H9 (cell line): ENCODE data around the gene DRICH1. TPM values are rescaled to one million over a fixed set of nuclear protein-coding genes. Genes with fewer than 3 reads are reported as not detected.
A peak's percentile ranks its signal among the peaks of the same experiment; 100 is the strongest.

Source experiments
- DNase-seq: peaks from one replicate; pipeline ENCODE4 v3.0.0-alpha.2; 2017
- H2AFZ ChIP-seq: one replicate; pipeline ENCODE4 v1.6.1; 2013; ENCODE audit warnings: mild to moderate bottlenecking, low read length, control low read depth, moderate library complexity
- H2AK5ac ChIP-seq: 2 replicates; pipeline ENCODE4 v1.6.1; 2013; ENCODE audit warnings: low read length, control low read depth, mixed read lengths; ENCODE audit not compliant: insufficient read length
- H2BK120ac ChIP-seq: one replicate; pipeline ENCODE4 v1.6.1; 2013; ENCODE audit warnings: low read depth, mild to moderate bottlenecking, low read length, control low read depth, inconsistent platforms; ENCODE audit not compliant: poor library complexity, severe bottlenecking
- H2BK12ac ChIP-seq: 2 replicates; pipeline ENCODE4 v1.6.1; 2013; ENCODE audit warnings: low read length, control low read depth, mixed read lengths, low read depth; ENCODE audit not compliant: insufficient read length
- H2BK15ac ChIP-seq: 2 replicates; pipeline ENCODE4 v1.6.1; 2013; ENCODE audit warnings: low read depth, low read length, control low read depth
- H2BK20ac ChIP-seq: one replicate; pipeline ENCODE4 v1.6.1; 2013; ENCODE audit warnings: low read depth, mild to moderate bottlenecking, low read length, control low read depth, inconsistent platforms; ENCODE audit not compliant: poor library complexity, severe bottlenecking
- H2BK5ac ChIP-seq: 2 replicates; pipeline ENCODE4 v1.6.1; 2013; ENCODE audit warnings: low read length, control low read depth, mixed read lengths; ENCODE audit not compliant: insufficient read length
- H3K14ac ChIP-seq: 2 replicates; pipeline ENCODE4 v1.6.1; 2013; ENCODE audit warnings: low read length, control low read depth; ENCODE audit not compliant: insufficient read depth
- H3K18ac ChIP-seq: 2 replicates; pipeline ENCODE4 v1.6.1; 2013; ENCODE audit warnings: low read depth, mild to moderate bottlenecking, mixed read lengths, low read length, control low read depth; ENCODE audit not compliant: insufficient read length
- H3K23ac ChIP-seq: 2 replicates; pipeline ENCODE4 v1.6.1; 2013; ENCODE audit warnings: low read length, control low read depth, mixed read lengths, low read depth; ENCODE audit not compliant: insufficient read length
- H3K23me2 ChIP-seq: 2 replicates; pipeline ENCODE4 v1.6.1; 2013; ENCODE audit warnings: low read depth, mild to moderate bottlenecking, mixed read lengths, low read length, control low read depth; ENCODE audit not compliant: insufficient read length, poor library complexity, severe bottlenecking
- H3K27ac ChIP-seq: 2 replicates; pipeline ENCODE4 v1.5.1; 2013; ENCODE audit warnings: low read length, control low read depth, mixed read lengths, low read depth; ENCODE audit not compliant: insufficient read length
- H3K27me3 ChIP-seq: 2 replicates; pipeline ENCODE4 v1.6.1; 2013; ENCODE audit warnings: low read length, control low read depth, inconsistent platforms; ENCODE audit not compliant: insufficient read depth
- H3K4ac ChIP-seq: 2 replicates; pipeline ENCODE4 v1.6.1; 2013; ENCODE audit warnings: low read depth, mild to moderate bottlenecking, control low read depth, inconsistent platforms, low read length, moderate library complexity
- H3K4me1 ChIP-seq: 2 replicates; pipeline ENCODE4 v1.6.1; 2013; ENCODE audit warnings: low read length, control low read depth, inconsistent platforms; ENCODE audit not compliant: insufficient read depth
- H3K4me2 ChIP-seq: 2 replicates; pipeline ENCODE4 v1.6.1; 2013; ENCODE audit warnings: low read length, control low read depth, mixed read lengths; ENCODE audit not compliant: insufficient read length, insufficient read depth
- H3K56ac ChIP-seq: 2 replicates; pipeline ENCODE4 v1.6.1; 2013; ENCODE audit warnings: low read depth, mild to moderate bottlenecking, mixed read lengths, low read length, control low read depth; ENCODE audit not compliant: insufficient read length
- H3K79me1 ChIP-seq: 2 replicates; pipeline ENCODE4 v1.6.1; 2013; ENCODE audit warnings: low read depth, mild to moderate bottlenecking, moderate library complexity, low read length, control low read depth, inconsistent platforms; ENCODE audit not compliant: insufficient read depth, poor library complexity, severe bottlenecking
- H3K79me2 ChIP-seq: 2 replicates; pipeline ENCODE4 v1.6.1; 2013; ENCODE audit warnings: low read length, control low read depth, inconsistent platforms; ENCODE audit not compliant: insufficient read depth
- H3K9ac ChIP-seq: 2 replicates; pipeline ENCODE4 v1.6.1; 2013; ENCODE audit warnings: low read length, control low read depth, mixed read lengths; ENCODE audit not compliant: insufficient read length; ENCODE audit errors: extremely low read depth
- H3K9me3 ChIP-seq: one replicate; pipeline ENCODE4 v1.6.1; 2013; ENCODE audit warnings: low read depth, low read length, inconsistent platforms; ENCODE audit not compliant: control insufficient read depth
- H3T11ph ChIP-seq: one replicate; pipeline ENCODE4 v1.6.1; 2013; ENCODE audit warnings: mild to moderate bottlenecking, low read length, control low read depth, inconsistent platforms
- H4K20me1 ChIP-seq: one replicate; pipeline ENCODE4 v1.6.1; 2013; ENCODE audit not compliant: control insufficient read depth, insufficient read length, insufficient read depth
- H4K5ac ChIP-seq: 2 replicates; pipeline ENCODE4 v1.6.1; 2013; ENCODE audit warnings: low read depth, mild to moderate bottlenecking, mixed read lengths, low read length, control low read depth; ENCODE audit not compliant: insufficient read length
- H4K8ac ChIP-seq: replicated peaks from 2 replicates; pipeline ENCODE4 v1.6.1; 2013; ENCODE audit warnings: low read length, control low read depth, mixed read lengths, low read depth; ENCODE audit not compliant: insufficient read length
- H4K91ac ChIP-seq: 2 replicates; pipeline ENCODE4 v1.6.1; 2013; ENCODE audit warnings: low read depth, mild to moderate bottlenecking, moderate library complexity, mixed read lengths, low read length, control low read depth; ENCODE audit not compliant: insufficient read length
- H3K27ac Mint-ChIP-seq, 3 experiments: 2 replicates in 2 of 3; 3 replicates in 1 of 3; pipeline ENCODE4 v1.8.0; 2020 to 2021; ENCODE audit warnings: mixed read lengths in 3 of 3, mild to moderate bottlenecking in 1 of 3, moderate library complexity in 1 of 3
- H3K27me3 Mint-ChIP-seq: 2 replicates; pipeline ENCODE4 v1.8.0; 2021; ENCODE audit warnings: low read depth, mild to moderate bottlenecking, moderate library complexity, mixed read lengths
- H3K36me3 Mint-ChIP-seq, 3 experiments: 2 replicates in 2 of 3; 3 replicates in 1 of 3; pipeline ENCODE4 v1.8.0; 2020 to 2021; ENCODE audit warnings: low read depth in 3 of 3, mixed read lengths in 3 of 3; ENCODE audit not compliant: insufficient read depth in 1 of 3
- H3K4me1 Mint-ChIP-seq, 2 experiments: 2 replicates each; pipeline ENCODE4 v1.8.0; 2020; ENCODE audit warnings: mixed read lengths in 2 of 2
- H3K4me3 Mint-ChIP-seq, 2 experiments: 2 replicates in 1 of 2; 3 replicates in 1 of 2; pipeline ENCODE4 v1.8.0; 2020 to 2021; ENCODE audit warnings: mild to moderate bottlenecking in 2 of 2, mixed read lengths in 2 of 2, moderate library complexity in 1 of 2
- H3K9me3 Mint-ChIP-seq, 2 experiments: 2 replicates in 1 of 2; 3 replicates in 1 of 2; pipeline ENCODE4 v1.8.0; 2020; ENCODE audit warnings: mild to moderate bottlenecking in 2 of 2, mixed read lengths in 2 of 2, moderate library complexity in 1 of 2
- CTCF ChIP-seq: fragments of 200-600 bp; sonication (generic); conservative IDR thresholded peaks from 3 replicates; pipeline ENCODE4 v1.8.0; 2021; ENCODE audit warnings: antibody characterized with exemption, mild to moderate bottlenecking
- WGBS: extraction: QIAGEN DNeasy Blood & Tissue Kit; methylation state at CpG from one replicate; pipeline ENCODE4 v1.1.7; 2013; ENCODE audit warnings: missing lambda C conversion rate, low lambda C conversion rate, mixed read lengths; ENCODE audit not compliant: insufficient read length; ENCODE audit errors: extremely low coverage; 5-methylcytosine and 5-hydroxymethylcytosine counted together
- total RNA-seq: library from RNA; stranded (reverse); gene quantifications from 2 replicates; pipeline ENCODE4 v1.2.1, GENCODE V29; 2021

DRICH1 gene
- total RNA-seq, 1 experiment from 2014 or later, result not detected

GRCh38 chr22:23565305-23565914, 66.7 kb downstream of the DRICH1 start:
- no peak overlapping the region for H3K9ac ChIP-seq
- Mint-ChIP-seq H3K27me3 (peaks cover 88% of the 10 kb centered on the region), H3K4me3 (peak overlapping the region; percentile 68 to 89)

More at GRCh38 chr22:23565305-23565914, 66.7 kb downstream of the DRICH1 start:
- WGBS, result no CpG with 5 or more reads among the region's 11 CpGs
- H3K4me2 ChIP-seq, result peak overlapping the region; percentile 63
- H2BK120ac ChIP-seq, result no peak overlapping the region
- DNase-seq, result peak; percentile 65
- no peak overlapping the region for H2BK15ac ChIP-seq
- peaks cover 10% of the 10 kb centered on the region for H3K23me2 ChIP-seq
- H3K27me3 ChIP-seq, result peaks cover 7% of the 10 kb centered on the region; the same call in 1 of the 2 replicates
- no peak overlapping the region for H4K5ac ChIP-seq
- H3K27ac ChIP-seq, result no peak overlapping the region
- H3K4me1 ChIP-seq, result no peaks in the 10 kb centered on the region; the same call in 1 of the 2 replicates
- peak; percentile 49; the same call in 2 of the 3 replicates for TF ChIP-seq CTCF
- H2BK20ac ChIP-seq, result no peak overlapping the region
- H2AFZ ChIP-seq, result no peak overlapping the region
- H3K9me3 Mint-ChIP-seq, result no peaks in the 10 kb centered on the region
- H3K56ac ChIP-seq, result no peak overlapping the region
- H4K20me1 ChIP-seq, result no peaks in the 10 kb centered on the region
- H3K36me3 Mint-ChIP-seq, result no peaks in the 10 kb centered on the region
- no peak overlapping the region for H3K14ac ChIP-seq
- H3K23ac ChIP-seq, result no peak overlapping the region
- H4K91ac ChIP-seq, result no peak overlapping the region
- no peaks in the 10 kb centered on the region for H3K79me2 ChIP-seq
- H3K4me1 Mint-ChIP-seq, result peaks cover 14% of the 10 kb centered on the region in 2 experiments
- no peak overlapping the region for H2BK12ac ChIP-seq
- no peak overlapping the region for H3K18ac ChIP-seq
- no peaks in the 10 kb centered on the region for H3K9me3 ChIP-seq
- H2AK5ac ChIP-seq, result no peak overlapping the region
- no peak overlapping the region for H2BK5ac ChIP-seq
- H3T11ph ChIP-seq, result no peak overlapping the region
- H3K4ac ChIP-seq, result no peak overlapping the region
- no peaks in the 10 kb centered on the region for H3K79me1 ChIP-seq
- H3K27ac Mint-ChIP-seq, result peak overlapping the region in 1 of 3 experiments; percentile 59; a peak in 1 of 7 replicates
- H4K8ac ChIP-seq, result no peak overlapping the region
